ENCODE results near the gene KIF17. TPM values are rescaled to one million over a fixed set of nuclear protein-coding genes. Genes with fewer than 3 reads are reported as not detected.

KIF17 gene
- total RNA-seq, 1 experiment from 2014 or later: 5.1 TPM

DNA sequence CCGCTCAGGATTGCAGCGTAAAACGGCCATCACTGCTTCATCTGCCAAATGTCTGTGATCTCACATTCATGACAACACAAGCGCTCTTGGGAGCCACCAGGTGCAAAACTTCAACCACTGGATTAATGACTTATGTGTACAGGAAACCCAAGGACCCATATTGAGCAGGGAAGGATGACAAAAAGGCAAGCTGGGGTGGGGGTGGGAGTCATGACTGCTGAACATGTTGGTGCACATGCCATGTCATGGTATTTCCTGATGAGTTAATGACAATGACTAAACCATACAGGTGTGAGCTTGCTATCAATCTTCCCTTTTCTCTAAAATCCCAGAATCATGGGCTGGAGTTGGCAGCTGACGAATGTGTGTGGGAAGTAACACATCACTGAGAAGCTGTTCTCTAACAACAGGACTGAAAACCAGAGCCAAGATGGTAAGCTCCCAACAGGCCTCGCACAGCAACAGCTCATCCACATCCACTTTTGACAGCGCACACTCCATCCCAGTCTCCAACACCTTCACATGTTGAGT, 17.8 kb upstream of the KIF17 start:
- Histone ChIP-seq H3K27ac (ENCODE audit: insufficient read length, low read depth, low read length) (no peak overlapping the region), H4K8ac (replicated peaks; ENCODE audit: insufficient read length, low read depth, low read length) (no peak overlapping the region), H2BK15ac (ENCODE audit: low read depth, low read length) (no peak overlapping the region), H3K23me2 (ENCODE audit: insufficient read length, low read depth, low read length, poor library complexity, severe bottlenecking) (peaks cover 8% of the 10 kb centered on the region), H4K91ac (ENCODE audit: insufficient read length, low read depth, low read length) (no peak overlapping the region), H3K79me2 (ENCODE audit: insufficient read depth, low read length) (no peaks in the 10 kb centered on the region), H2AK5ac (ENCODE audit: insufficient read length, low read length) (no peak overlapping the region), H3K56ac (ENCODE audit: insufficient read length, low read depth, low read length) (no peak overlapping the region), H3K4ac (ENCODE audit: low read depth, low read length) (no peak overlapping the region), H3T11ph (ENCODE audit: low read length) (no peak overlapping the region), H3K9ac (ENCODE audit: extremely low read depth, insufficient read length, low read length) (no peak overlapping the region), H3K79me1 (ENCODE audit: insufficient read depth, low read depth, low read length, poor library complexity, severe bottlenecking) (no peaks in the 10 kb centered on the region), H3K4me1 (ENCODE audit: insufficient read depth, low read length) (no peaks in the 10 kb centered on the region; the same call in 1 of the 2 replicates), H2BK20ac (ENCODE audit: low read depth, low read length, poor library complexity, severe bottlenecking) (no peak overlapping the region), H4K5ac (ENCODE audit: insufficient read length, low read depth, low read length) (no peak overlapping the region), H4K20me1 (ENCODE audit: control insufficient read depth, insufficient read depth, insufficient read length) (no peaks in the 10 kb centered on the region), H2BK12ac (ENCODE audit: insufficient read length, low read depth, low read length) (no peak overlapping the region), H2AFZ (ENCODE audit: low read length) (no peak overlapping the region), H2BK5ac (ENCODE audit: insufficient read length, low read length) (no peak overlapping the region), H3K18ac (ENCODE audit: insufficient read length, low read depth, low read length) (no peak overlapping the region), H3K14ac (ENCODE audit: insufficient read depth, low read length) (no peak overlapping the region), H2BK120ac (ENCODE audit: low read depth, low read length, poor library complexity, severe bottlenecking) (no peak overlapping the region), H3K27me3 (ENCODE audit: insufficient read depth, low read length) (peaks cover 8% of the 10 kb centered on the region; the same call in 1 of the 2 replicates), H3K23ac (ENCODE audit: insufficient read length, low read depth, low read length) (no peak overlapping the region), H3K9me3 (ENCODE audit: control insufficient read depth, low read depth, low read length) (no peaks in the 10 kb centered on the region), H3K4me2 (ENCODE audit: insufficient read depth, insufficient read length, low read length) (no peak overlapping the region)
- Mint-ChIP-seq H3K4me3 (no peak overlapping the region), H3K27me3 (ENCODE audit: low read depth) (peaks cover 44% of the 10 kb centered on the region), H3K27ac (no peak overlapping the region), H3K4me1 (peaks cover 6 to 10% of the 10 kb centered on the region in 2 experiments; a peak in 3 of 4 replicates), H3K9me3 (no peaks in the 10 kb centered on the region), H3K36me3 (ENCODE audit: insufficient read depth in 1 of 3, low read depth in 3 of 3) (peaks cover 0 to 10% (median 1%) of the 10 kb centered on the region in 3 experiments; a peak in 4 of 7 replicates)
- WGBS (ENCODE audit: extremely low coverage, insufficient read length, low lambda C conversion rate): no CpG with 5 or more reads among the region's 7 CpGs
- DNase-seq: no peak
- TF ChIP-seq, protein P1, sequence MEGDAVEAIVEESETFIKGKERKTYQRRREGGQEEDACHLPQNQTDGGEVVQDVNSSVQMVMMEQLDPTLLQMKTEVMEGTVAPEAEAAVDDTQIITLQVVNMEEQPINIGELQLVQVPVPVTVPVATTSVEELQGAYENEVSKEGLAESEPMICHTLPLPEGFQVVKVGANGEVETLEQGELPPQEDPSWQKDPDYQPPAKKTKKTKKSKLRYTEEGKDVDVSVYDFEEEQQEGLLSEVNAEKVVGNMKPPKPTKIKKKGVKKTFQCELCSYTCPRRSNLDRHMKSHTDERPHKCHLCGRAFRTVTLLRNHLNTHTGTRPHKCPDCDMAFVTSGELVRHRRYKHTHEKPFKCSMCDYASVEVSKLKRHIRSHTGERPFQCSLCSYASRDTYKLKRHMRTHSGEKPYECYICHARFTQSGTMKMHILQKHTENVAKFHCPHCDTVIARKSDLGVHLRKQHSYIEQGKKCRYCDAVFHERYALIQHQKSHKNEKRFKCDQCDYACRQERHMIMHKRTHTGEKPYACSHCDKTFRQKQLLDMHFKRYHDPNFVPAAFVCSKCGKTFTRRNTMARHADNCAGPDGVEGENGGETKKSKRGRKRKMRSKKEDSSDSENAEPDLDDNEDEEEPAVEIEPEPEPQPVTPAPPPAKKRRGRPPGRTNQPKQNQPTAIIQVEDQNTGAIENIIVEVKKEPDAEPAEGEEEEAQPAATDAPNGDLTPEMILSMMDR (conservative IDR thresholded peaks at IDR 0.05): no peak

All from H9 (cell line).